Measurements from ENCODE around the gene UBE2H.

GRCh38 chr7:129793506-129794310 lies 159.1 kb downstream of the UBE2H start:
- TF ChIP-seq EZH2 (IDR thresholded peaks at IDR 0.05; ENCODE audit: borderline replicate concordance, insufficient read depth, low read depth, low read length, poor library complexity, severe bottlenecking) (no peak), CTCF (IDR thresholded peaks at IDR 0.05) (no peak)
